LoVo (cell line): ENCODE results near the gene RPL15.
A peak's percentile ranks its signal among the peaks of the same experiment; 100 is the strongest.

Source experiments
- DNase-seq: peaks from one replicate; pipeline ENCODE4 v3.0.0-alpha.2; 2016; ENCODE audit warnings: low spot score

RPL15 gene

GRCh38 chr3:23931597-23931996, 14.7 kb downstream of the RPL15 start:
- DNase-seq: no peak

DNA sequence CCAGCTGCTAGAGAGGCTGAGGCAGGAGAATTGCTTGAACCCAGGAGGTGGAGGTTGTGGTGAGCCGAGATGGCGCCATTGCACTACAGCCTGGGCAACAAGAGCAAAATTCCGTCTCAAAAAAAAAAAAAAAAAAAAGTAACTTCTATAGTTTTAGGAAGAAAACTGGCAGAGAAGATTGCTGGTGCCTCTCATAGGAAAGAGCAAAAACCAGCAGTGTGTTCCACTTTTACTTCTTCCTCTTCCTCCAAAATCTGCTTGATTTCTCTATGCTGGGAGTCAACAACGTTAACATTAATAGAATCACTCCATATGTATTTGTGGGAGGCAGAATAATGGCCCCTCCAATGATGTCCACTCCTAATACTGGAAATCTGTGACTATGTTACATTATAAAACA, 15.6 kb downstream of the RPL15 start:
- DNase-seq: no peak

- DNase-seq: no peak
Observed at GRCh38 chr3:23934253-23934652, 17.3 kb downstream of the RPL15 start.

- no peak for DNase-seq
Observed at GRCh38 chr3:23937296-23937695, 20.4 kb downstream of the RPL15 start.

- no peak for DNase-seq
Observed at GRCh38 chr3:23938688-23939087, 21.8 kb downstream of the RPL15 start.

DNA sequence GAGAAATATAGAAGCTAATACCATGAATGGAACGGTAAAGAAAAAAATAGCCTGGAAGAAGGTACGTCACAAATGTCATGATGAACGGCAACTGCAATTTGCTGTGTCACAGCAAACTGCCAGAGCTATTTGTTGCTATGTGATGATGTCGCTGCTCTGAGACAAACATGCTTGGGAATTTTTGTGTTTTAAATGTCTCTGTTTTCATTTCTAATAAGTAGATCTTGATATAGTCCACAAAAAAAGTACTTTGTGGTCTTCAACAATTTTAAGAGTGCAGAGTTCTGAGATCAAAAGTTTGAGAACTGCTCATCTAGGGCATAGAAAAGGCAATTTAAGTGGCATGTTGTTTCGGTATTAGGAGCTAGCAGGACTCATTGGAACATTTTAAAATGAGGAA, 23.8 kb downstream of the RPL15 start:
- DNase-seq: no peak

- DNase-seq: no peak
Observed at GRCh38 chr3:23941440-23941839, 24.5 kb downstream of the RPL15 start.

DNA sequence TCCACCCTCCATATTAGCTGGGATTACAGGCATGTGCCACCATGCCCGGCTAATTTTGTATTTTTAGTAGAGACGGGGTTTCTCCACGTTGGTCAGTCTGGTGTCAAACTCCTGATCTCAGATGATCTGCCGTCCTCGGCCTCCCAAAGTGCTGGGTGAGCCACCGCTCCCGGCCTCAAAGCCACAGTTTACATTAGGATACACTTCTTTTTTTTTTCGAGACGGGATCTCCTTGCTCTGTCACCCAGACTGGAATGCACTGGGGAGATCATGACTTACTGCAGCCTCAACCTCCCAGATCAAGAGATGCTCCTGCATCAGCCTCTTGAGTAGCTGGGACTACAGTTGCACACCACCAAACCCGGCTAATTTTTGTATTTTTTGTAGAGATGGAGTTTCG, 25.6 kb downstream of the RPL15 start:
- DNase-seq: no peak

- no peak for DNase-seq
Observed at GRCh38 chr3:23944007-23944783, 27.3 kb downstream of the RPL15 start.

DNA sequence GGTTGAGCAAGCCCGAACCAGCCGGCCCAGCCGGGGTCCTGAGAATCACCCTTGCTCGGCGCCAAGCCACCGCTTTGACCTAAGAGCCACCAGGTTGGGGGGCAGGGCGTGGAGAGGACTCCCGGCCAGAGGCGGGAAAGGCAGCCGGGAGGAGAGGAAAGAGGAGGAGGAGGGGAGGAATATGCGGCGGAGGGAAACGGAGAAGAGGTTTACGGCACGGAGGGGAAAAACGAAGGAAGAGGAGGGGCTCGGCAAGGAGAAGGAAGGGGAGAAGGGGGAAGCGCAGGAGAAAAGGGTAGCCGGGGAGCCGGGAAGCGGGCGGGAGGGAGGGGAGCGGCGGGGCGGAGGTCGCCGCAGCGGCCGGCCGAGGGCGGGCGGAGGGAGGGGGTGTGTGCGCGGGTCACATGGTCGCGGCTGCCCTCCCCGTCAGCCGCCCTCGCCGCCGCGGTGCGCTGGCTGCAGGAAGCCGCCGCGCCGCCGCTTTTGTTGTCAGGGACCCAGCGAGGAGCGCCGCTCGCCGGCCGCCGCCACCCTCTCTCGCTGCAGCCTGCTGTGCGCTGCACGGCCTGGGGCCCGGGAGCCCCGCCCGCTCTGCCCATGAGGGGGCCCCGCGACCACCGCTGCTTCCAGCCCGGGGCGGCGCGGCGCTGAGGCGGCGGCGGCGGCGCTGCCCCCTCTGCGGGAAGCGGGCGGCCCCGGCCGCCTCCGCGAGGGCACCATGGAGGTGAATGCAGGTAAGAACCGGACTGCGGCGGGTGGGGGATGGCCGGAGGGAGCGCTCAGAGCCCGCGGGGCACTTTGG, 28.1 kb downstream of the RPL15 start, which contains the start of gene NR1D2:
Gene NR1D2 (plus strand): TSS at position 426 of the 802 bp plus-strand sequence. CDS start 293 bp downstream, at position 719.
- DNase-seq: peak; percentile 82

GRCh38 chr3:23945663-23945912, 28.7 kb downstream of the RPL15 start:
- DNase-seq: no peak

- DNase-seq: peak; percentile 95
Observed at GRCh38 chr3:23945913-23946687, 29.2 kb downstream of the RPL15 start.

DNA sequence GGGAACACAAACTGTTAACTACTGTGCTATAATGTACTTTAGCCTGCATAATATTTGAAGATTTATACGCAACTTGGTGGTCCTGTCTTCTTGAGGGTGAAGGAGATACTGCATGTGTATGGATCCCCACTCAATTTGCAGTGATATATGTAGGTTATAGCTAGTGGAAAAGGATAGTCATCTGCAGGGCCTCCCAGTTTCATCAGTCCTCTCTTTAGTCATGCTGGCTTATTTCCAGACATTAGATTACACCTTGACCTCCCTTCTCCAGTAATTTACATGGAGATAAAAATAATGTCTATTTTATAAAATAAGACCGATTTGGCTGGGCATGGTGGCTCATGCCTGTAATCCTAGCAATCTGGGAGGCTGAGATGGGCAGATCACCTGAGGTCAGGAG, 31.8 kb downstream of the RPL15 start:
- DNase-seq: no peak

GRCh38 chr3:23949784-23950183, 32.9 kb downstream of the RPL15 start:
- no peak for DNase-seq

DNA sequence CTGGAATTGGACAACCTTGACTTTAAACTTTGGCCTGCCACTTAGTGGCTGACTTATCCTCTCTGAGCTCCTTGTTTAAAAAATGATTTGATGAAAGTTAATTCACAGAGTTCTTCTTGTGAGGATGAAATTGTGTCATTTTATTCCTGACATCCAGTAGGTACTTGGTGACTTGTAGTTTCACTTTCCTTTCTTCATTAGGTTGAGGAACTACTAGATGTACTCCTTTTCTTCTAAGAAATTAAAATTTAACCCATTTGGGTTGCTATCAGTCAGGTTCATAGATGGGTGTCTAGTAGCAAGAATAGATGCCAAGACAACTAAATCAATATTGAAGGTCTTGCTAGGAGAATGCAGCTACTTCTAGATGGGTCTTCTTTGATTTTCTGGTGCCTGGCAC, 33.4 kb downstream of the RPL15 start:
- DNase-seq: no peak

DNA sequence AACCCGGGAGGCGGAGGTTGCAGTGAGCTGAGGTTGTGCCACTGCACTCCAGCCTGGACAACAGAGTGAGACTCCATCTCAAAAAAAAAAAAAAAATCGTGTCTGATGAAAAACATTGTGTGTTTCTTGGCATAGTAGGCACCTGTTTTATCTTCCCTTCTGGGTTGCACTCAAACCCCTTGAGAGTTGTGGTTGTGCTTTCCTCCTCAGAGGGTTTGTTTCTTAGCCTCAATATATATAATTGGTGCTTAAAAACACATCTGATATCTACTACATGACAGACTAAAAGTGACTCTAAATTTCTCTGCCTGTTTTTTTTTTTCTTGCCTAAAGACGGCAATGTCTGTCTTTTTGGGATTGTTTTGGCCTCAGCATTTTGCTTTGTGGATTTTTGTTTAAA, 35.7 kb downstream of the RPL15 start:
- no peak for DNase-seq

DNA sequence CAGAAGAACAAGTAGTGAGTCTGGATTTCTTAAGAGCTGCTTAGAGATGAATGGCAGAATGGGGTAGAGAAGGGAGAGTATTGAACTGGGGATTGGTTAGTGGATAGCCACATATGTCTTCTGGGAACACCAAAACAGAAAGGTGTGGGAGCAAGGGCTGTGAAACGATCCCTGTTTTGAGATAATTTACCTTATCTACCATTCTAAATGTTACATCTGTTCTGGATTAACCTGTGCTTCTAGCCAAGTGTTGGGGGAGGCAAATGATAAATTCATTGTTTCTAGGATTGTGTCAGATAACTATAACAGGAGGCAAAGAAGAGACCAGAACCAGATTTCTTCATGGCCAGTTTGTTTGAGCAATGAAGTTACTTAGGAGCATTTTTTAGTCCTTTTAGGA, 36.6 kb downstream of the RPL15 start:
- DNase-seq: no peak

DNA sequence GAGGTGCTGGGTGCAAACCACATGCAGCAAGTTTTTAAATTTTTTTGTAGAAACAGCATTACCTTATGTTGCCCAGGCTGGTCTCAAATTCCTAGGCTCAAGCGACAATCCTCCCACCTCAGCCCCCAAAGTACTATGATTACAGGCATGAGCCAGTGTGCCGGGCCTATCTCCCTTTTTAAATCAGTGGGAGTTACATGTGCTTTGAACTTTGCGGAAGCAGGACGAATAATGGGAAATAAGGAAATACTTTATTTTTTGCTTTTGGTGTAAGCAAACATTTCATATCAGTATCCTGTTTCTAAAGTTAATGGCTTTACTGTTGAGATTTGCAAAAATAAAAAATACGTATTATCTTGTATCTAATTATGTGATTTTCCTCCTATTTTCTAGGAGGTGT, 37.2 kb downstream of the RPL15 start:
- DNase-seq: no peak

- no peak for DNase-seq
Observed at GRCh38 chr3:23956701-23957100, 39.8 kb downstream of the RPL15 start.

DNA sequence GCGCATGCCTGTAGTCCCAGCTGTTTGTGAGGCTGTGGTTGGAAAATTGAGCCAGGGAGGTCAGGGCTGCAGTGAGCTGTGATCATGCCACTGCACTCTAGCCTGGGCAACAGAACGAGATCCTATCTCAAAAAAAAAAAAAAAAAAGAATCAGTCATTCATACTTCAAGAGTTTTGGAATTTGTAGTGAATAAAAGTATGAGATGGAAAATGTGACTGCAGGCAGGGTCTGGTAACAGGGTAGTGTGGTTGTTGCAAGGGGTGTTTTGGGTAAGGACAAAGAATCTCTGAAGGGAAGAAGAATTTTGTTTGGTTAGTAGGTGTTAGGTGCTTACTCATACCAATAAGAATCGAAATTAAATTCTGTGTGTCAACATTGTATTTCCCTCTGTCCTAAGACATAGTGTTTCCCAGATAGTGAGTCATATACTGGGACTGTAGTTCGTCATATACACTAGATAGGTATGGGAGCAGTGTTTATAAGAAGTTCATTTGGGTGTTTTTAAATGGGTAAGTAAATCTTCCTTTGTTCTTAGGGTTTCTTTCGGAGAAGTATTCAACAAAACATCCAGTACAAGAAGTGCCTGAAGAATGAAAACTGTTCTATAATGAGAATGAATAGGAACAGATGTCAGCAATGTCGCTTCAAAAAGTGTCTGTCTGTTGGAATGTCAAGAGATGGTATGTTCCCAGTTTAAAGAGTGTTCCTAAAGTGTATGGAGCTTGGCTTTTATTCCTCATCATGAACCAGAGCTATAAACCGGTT, 42.4 kb downstream of the RPL15 start:
- peak; percentile 78 for DNase-seq

GRCh38 chr3:23960649-23961048, 43.7 kb downstream of the RPL15 start:
- peak; percentile 16 for DNase-seq

DNA sequence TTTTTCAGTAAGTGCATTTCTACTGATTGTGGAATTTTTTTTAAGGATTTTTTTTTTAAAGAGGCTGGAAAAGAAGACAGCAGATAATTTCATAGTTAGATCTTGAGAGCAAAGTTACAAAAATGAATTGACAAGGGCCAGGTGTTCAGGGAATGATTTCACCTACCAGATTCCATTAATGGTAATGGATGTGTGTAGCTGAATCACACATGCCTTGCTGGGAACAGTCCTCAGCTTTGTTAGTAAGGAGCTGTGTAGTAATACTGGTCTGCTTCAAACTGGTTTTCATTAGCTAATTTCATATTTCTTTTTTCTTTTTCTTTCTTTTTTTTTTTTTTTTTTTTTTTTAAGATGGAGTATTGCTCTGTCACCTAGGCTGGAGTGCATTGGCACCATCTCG, 44.1 kb downstream of the RPL15 start:
- DNase-seq: no peak
